Measurements from ENCODE around the gene CCNI.
"Not testable (repeated sequence)": the region's sequence is repeated elsewhere in the genome, so short reads cannot be mapped to it uniquely, and the experiment has no call there.

The CCNI gene, protein sequence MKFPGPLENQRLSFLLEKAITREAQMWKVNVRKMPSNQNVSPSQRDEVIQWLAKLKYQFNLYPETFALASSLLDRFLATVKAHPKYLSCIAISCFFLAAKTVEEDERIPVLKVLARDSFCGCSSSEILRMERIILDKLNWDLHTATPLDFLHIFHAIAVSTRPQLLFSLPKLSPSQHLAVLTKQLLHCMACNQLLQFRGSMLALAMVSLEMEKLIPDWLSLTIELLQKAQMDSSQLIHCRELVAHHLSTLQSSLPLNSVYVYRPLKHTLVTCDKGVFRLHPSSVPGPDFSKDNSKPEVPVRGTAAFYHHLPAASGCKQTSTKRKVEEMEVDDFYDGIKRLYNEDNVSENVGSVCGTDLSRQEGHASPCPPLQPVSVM

DNA sequence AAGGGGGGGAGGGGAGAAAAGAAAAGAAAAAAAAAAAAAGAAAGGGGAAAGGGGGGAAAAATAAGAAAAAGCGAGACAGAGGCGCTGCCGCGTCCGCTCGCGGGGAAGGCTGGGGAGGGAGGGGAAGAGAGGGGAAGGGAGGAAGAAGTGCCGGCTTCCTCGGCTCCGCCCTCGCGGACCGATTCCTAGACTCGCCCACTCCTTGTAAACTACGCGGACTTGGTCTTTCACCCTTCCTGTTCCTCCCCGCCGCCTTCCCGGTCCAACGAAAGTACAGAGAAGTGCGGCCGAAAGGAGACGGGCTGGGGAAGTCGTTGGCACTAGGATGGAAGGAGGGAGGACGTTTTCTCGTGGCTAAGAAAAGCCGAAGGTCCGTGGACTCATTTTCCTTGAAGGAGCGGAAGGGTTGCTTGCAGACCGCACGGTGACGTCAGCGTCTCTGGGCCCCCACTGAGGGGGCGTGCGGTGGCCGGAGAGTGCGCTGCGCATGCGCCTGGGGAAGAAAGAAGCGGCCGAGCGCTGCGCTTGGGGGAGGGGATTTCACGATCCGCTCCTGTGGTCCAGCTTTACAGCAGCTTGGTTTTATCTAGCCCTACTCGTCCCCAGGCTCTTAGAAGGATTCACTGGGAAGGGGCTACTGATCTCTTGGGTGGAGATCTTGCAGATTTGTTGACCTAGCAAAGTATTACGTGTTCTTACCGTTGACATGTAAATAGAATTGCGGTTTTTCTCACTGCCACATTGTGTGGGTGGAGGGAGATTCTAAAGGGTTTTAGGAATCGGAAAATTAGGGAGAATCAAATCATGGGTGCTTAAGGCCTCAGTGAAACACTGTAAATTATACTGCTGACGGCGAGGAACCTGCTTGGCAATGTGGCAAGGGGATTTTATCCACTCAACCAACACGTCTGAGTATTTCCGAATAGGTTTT is at the start of gene CCNI:
Gene CCNI, minus strand, starts transcription at position 121 of the 931 bp plus-strand sequence. CDS start 9,627 bp downstream, outside the sequence.
- peak; percentile 80 to 83 for DNase-seq (ENCODE audit: low read depth in 2 of 2)

GRCh38 chr4:77124576-77124975 is 48.8 kb upstream of the CCNI start:
- DNase-seq (ENCODE audit: low read depth in 2 of 2): no peak

DNA sequence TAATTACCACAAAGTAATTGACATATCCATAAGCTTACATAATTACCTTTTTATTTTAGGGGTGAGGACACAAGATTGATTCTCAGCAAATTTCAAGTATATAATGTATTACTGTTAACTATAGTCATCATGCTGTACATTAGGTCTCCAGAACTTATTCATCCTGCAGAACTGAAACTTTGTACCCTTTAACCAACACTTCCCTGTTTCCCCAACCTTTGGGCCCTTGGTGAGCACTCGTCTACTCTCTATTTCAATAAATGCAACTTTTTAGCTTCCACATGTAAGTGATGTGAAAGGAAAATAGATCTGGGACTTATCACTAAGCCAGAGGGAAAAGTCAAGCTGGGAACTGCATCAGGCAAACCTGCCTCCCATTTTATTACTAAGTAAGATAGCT is 47.6 kb upstream of the CCNI start:
- DNase-seq (ENCODE audit: low read depth in 2 of 2): no peak

GRCh38 chr4:77122656-77123055 is 46.9 kb upstream of the CCNI start:
- DNase-seq (ENCODE audit: low read depth in 2 of 2): no peak

DNA sequence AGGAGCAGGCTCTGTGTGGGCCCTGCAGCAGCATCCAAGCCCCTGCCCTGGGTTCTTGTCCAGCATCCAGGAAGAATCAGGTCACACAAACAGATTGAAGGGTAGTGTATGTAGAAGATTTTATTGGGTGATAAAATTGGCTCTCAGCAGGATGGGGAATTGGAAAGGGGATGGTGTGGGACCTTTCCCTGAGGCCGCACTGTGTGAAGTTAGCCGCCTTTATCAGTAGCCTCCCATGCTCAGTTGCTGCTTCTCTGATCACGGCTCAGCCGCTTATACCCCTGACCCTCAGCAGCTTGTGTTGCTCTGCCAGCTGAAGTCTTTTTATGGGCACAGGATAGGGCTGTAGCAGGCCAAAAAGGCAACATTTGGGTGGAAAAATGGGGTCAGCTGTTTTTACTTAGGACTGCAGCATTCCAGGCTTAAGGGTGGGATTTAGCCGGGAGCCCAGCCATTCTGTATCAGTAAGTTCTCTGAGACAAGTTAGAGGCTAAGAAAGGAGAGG is 46.0 kb upstream of the CCNI start:
- no peak for DNase-seq (ENCODE audit: low read depth in 2 of 2)

DNA sequence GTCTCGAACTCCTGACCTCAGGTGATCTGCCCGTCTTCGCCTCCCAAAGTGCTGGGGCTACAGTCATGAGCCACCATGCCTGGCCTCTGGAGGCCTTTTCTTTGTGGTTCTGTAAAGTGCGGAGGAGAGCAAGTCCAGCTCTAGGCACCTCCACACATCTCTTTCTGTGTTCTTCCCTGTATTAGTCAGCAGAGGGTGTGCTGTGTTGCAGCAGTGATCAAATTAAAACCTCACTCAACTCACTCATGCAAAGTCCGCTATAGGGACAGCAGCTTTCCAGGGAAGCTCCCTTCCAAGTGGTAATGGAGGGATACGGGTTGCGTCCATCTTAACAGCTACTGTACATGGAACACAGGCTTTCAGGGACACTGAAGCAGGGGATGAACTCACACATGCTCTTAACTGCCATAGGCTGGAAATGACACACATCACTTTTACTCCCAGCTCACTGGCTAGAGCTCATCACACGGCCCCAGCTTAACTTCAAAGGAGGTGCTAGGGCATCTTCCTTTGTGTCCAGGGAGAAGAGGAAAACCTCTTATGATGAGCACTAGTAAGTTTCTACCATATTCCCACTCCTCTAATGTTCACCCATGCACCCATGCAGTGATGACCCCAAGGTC is 45.2 kb upstream of the CCNI start:
- no peak for DNase-seq (ENCODE audit: low read depth in 2 of 2)

DNA sequence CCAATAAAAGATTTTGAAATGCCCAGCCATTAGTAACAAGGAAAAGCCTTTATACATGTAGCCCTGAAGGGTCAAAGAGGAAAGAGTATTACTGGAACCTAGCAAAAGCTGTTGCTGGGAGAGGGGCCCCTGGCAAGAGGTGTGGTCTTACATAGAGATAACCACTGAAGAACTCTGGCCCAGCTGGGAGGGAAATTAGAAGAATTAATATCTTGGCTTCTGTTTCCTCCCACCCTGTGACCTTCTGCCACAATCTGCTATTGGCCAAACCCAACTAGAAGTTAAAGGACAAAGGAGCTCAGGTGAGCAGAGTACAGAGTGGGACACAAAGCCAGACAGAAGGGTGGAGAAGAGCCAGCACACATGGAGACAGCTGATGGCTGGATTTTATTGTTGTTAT is 41.9 kb upstream of the CCNI start:
- no peak for DNase-seq (ENCODE audit: low read depth in 2 of 2)

DNA sequence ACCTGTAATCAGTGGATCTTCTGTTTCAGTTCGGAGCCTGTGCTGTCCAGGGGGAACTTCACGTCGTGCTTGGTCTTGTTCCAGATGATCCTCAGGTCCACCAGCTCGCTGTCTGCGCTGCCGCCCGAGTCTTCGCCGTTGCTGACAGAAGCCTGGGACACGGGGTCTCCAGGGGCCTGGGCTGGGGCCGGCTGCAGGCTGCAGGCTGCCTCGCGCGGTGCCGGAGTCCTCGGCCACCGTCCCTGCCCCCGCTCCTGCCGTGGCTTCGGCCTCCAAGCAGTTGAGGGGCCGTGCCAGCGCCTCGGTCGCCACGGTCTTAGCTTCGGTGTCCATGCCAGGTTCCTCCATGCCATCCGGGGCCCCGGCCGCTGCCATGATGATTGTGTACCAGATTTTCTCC is 37.3 kb upstream of the CCNI start:
- no peak for DNase-seq (ENCODE audit: low read depth in 2 of 2)

DNA sequence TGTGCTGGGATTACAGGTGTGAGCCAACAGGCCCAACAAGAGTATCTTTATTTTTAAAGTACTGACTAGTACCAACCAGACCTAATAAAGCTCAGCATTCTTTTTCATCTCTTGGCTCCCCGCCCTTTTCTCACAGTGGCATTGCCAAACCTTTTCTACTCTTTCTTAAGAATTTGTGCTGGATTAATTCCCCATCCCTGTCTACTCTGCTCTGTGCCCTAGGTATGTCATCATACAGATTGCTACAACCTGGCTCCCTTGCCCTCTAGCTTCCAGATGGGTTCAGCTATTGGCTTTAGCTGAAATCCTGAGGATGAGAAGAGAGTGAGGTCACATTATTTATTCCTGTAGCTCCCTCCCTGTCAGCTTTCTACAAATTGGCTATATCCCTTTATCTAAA is 34.9 kb upstream of the CCNI start:
- no peak for DNase-seq (ENCODE audit: low read depth in 2 of 2)

- DNase-seq (ENCODE audit: low read depth in 2 of 2): no peak
Measured at GRCh38 chr4:77104791-77105540, 29.2 kb upstream of the CCNI start.

DNA sequence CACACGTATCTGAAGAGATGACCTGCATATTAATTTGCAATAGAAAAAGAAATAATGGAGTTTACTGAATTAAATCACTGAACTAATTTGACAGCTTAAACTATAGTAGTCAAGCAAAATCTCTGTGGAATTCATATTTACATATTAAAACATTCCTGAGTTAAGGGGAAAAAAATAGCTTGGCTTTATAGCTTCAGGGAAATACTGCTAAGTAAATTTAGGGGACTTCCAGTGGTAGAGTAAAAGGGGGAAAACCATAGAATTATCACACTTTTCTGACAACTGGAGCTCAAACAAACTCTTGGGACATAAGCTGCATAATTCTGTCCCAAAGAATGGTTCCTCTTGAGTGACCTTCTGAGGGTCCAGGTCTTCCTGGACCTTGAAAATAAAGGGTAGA is 28.6 kb upstream of the CCNI start:
- DNase-seq (ENCODE audit: low read depth in 2 of 2): no peak

DNA sequence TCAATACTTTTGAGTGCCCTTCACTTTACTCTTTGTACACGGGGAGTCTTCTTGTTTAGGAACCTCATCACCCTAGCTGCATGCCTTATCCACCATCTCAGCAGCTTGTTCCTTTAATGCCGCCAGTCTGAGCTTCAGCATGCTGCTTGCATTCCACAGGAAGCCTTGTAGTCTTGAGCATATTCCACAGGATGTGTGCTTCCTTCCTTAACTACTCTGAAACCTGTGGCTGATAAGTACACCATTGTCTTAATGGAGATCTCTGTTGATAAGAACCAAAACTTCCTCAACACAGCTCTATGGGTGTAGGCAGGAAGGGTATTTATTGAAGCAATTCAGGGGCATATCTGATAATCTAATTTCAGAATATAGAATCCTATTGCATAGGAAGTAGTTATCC is 24.4 kb upstream of the CCNI start:
- no peak for DNase-seq (ENCODE audit: low read depth in 2 of 2)

GRCh38 chr4:77097611-77098010 is 21.8 kb upstream of the CCNI start:
- no peak for DNase-seq (ENCODE audit: low read depth in 2 of 2)

DNA sequence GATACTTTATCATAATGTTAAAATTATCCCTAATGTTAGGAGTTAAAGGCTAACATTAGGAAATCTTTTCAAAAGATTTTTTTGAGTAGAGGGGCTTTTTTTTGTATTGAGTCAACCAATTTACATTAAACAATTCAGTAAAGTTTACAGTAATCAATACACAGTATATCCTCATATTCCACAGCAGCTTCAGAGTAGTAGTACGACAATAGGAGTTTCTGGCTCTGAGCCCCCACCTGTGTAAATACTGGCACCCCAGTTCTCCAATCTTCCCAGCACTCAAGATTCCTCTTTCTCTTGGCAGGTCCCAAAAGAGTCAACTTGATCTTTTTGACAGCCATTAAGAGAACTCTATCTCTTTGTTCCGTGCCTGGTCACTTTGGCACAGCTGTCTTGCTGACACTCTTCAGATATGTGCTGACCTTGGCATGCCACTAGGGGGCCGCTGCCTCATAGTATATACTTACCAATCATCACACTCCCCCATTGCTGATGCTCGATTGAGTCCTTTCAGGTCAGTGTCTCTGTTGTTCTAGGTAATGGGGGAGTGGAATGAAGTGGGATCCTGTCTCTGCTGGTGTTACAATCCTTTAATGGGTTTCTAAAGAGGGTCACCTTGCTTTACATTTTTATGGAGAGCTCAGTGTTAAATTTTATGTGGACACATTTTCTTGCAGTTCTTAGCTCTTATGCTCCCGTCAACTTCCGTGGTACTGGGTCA is 19.5 kb upstream of the CCNI start:
- peak; percentile 47 to 48 for DNase-seq (ENCODE audit: low read depth in 2 of 2)

- no peak for DNase-seq (ENCODE audit: low read depth in 2 of 2)
Measured at GRCh38 chr4:77094496-77094895, 18.7 kb upstream of the CCNI start.

- DNase-seq (ENCODE audit: low read depth in 2 of 2): no peak
Measured at GRCh38 chr4:77093401-77093800, 17.6 kb upstream of the CCNI start.

GRCh38 chr4:77092975-77093374 is 17.2 kb upstream of the CCNI start:
- no peak for DNase-seq (ENCODE audit: low read depth in 2 of 2)

- DNase-seq (ENCODE audit: low read depth in 2 of 2): no peak
Measured at GRCh38 chr4:77089866-77090265, 14.1 kb upstream of the CCNI start.

DNA sequence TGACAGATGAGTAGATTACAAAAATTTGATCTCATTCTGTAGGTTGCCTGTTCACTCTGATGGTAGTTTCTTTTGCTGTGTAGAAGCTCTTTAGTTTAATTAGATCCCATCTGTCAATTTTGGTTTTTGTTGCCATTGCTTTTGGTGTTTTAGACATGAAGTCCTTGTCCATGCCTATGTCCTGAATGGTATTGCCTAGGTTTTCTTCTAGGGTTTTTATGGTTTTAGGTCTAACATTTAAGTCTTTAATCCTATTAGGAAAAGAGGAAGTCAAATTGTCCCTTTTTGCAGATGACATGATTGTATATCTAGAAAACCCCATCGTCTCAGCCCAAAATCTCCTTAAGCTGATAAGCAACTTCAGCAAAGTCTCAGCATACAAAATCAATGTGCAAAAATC is 11.2 kb upstream of the CCNI start:
- not testable (repeated sequence) for DNase-seq (ENCODE audit: low read depth in 2 of 2)

- DNase-seq (ENCODE audit: low read depth in 2 of 2): no peak
Measured at GRCh38 chr4:77084019-77084639, 8.3 kb upstream of the CCNI start.
